ENCODE measurements around the gene B3GNT2. TPM values are rescaled to one million over a fixed set of nuclear protein-coding genes. Genes with fewer than 3 reads are reported as not detected.

B3GNT2 gene
- total and polyA plus RNA-seq, 2 experiments from 2014 or later, result 35.5 to 70.4 TPM

- no peak for TF ChIP-seq ETS1 (IDR thresholded peaks at IDR 0.05)
- TF ChIP-seq EZH2phosphoT487 (IDR thresholded peaks at IDR 0.05; ENCODE audit: unreplicated experiment), result no peak
- TF ChIP-seq JUNB (IDR thresholded peaks at IDR 0.05; ENCODE audit: unreplicated experiment), result no peak
- no peak for TF ChIP-seq ZNF331 (CRISPR knock-in tag; IDR thresholded peaks at IDR 0.05; ENCODE audit: low read depth)
- TF ChIP-seq NANOG (IDR thresholded peaks at IDR 0.05; ENCODE audit: borderline replicate concordance), result no peak
- no peak for TF ChIP-seq CTCF (conservative IDR thresholded peaks at IDR 0.05; ENCODE audit: low read depth in 2 of 2)
- no peak for TF ChIP-seq CREB1 (CRISPR knock-in tag; IDR thresholded peaks at IDR 0.05; ENCODE audit: low read depth)
- TF ChIP-seq EZH2 (IDR thresholded peaks at IDR 0.05; ENCODE audit: low read depth, unreplicated experiment), result no peak
- no peak for TF ChIP-seq ZNF462 (CRISPR knock-in tag; IDR thresholded peaks at IDR 0.05)
- Histone ChIP-seq H3F3A (replicated peaks; ENCODE audit: low read depth) (0 out of 2 replicates have a peak, but pooled peaks cover 2% of the 10 kb centered on the region), H3K4me2 (no peak overlapping the region), H3K4me1 (ENCODE audit: insufficient read depth) (no peaks in the 10 kb centered on the region), H4K20me1 (replicated peaks; ENCODE audit: insufficient read depth) (no peaks in the 10 kb centered on the region), H3K27ac (ENCODE audit: low read depth) (no peak overlapping the region), H3K27me3 (ENCODE audit: insufficient read depth) (no peaks in the 10 kb centered on the region), H3K79me2 (replicated peaks; ENCODE audit: insufficient read depth) (no peaks in the 10 kb centered on the region), H2AFZ (no peak overlapping the region), H3K4me3 (no peak overlapping the region), H3K36me3 (ENCODE audit: insufficient read depth) (no peaks in the 10 kb centered on the region), H3K9me2 (ENCODE audit: insufficient read depth) (no peaks in the 10 kb centered on the region)
- Mint-ChIP-seq H3K27ac (no peak overlapping the region), H3K4me1 (no peaks in the 10 kb centered on the region), H3K36me3 (ENCODE audit: low read depth) (no peaks in the 10 kb centered on the region), H3K4me3 (no peak overlapping the region), H3K9me3 (no peaks in the 10 kb centered on the region), H3K27me3 (ENCODE audit: insufficient read depth, low read depth, poor library complexity) (no peaks in the 10 kb centered on the region)
- DNase-seq (ENCODE audit: low spot score) (no peak), ATAC-seq (no peak)
These were observed 44.6 kb downstream of the B3GNT2 start for GRCh38 chr2:62240546-62240945.
